Cardiac atrium fibroblast (primary cell): ENCODE measurements around the gene UBAP1. TPM values are rescaled to one million over a fixed set of nuclear protein-coding genes. Genes with fewer than 3 reads are reported as not detected.

Experiments
- total RNA-seq: library from RNA; depleted of rRNA; stranded (reverse); fragments of >200 nt; gene quantifications from 2 replicates; pipeline ENCODE4 v1.2.3, GENCODE V29; 2015

UBAP1 gene
- 33.2 and 37.1 TPM in 2 replicates for total RNA-seq

DNA sequence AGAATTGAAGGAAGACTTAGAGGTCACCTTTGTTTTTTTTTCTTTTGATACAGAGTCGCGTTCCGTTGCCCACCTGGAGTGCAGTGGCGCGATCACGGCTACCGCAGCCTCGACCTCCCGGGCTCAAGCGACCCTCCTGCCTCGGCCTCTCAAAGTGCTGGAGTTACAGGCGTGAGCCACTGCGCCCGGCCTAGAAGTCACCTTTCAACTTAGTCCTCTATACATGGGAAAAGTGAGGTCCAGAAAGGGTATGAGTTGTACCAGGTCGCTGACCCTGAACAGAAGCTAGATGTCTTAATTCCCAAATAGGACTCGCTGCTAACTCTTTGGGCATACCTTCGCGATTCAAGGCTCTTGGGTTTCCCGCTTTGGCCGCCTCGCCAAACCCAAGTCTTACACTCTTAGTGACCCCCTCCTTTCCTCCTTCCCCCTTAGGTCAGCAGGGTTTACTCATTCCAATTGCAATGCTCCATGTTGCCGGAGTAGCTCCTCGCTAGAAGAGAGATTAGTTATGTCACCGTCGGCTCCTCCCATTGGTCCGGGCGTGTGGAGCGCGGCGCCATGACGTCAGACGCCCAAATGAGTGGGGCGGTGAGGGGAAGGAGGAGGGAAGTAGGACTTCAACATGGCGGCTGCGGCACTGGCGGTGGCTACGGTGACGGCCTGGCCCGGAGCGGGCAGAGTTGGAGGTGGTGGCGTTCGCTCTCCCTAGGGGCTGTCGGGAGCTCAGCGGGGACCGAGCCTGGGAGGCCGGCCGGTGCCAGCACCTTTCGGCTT lies at the start of gene UBAP1:
Gene UBAP1, plus strand, starts transcription at position 608 of the 777 bp plus-strand sequence. CDS start 41,872 bp downstream, outside the sequence.

Other genes starting within 250 kb of the UBAP1 start
- gene UBAP2, start 130.2 kb upstream of the UBAP1 start, total RNA-seq: 9.4 and 12.1 TPM in 2 replicates
- gene DCAF12, start 52.3 kb upstream of the UBAP1 start, total RNA-seq: 20.2 and 33.0 TPM in 2 replicates
- gene KIF24, start 150.2 kb downstream of the UBAP1 start, total RNA-seq: 0.54 and 2.8 TPM in 2 replicates
- gene NUDT2, start 150.5 kb downstream of the UBAP1 start, total RNA-seq: 25.8 and 35.5 TPM in 2 replicates
- gene MYORG, start 197.9 kb downstream of the UBAP1 start, total RNA-seq: 1.8 and 2.8 TPM in 2 replicates